Neuron (in vitro differentiated cells): ENCODE results near the gene PSMA5.
"Not testable (repeated sequence)": the region's sequence is repeated elsewhere in the genome, so short reads cannot be mapped to it uniquely, and the experiment has no call there.

Experiments used
- H2AFZ ChIP-seq: one replicate; pipeline ENCODE4 v1.6.1; 2013; ENCODE audit warnings: low read depth, mild to moderate bottlenecking, inconsistent platforms, low read length, moderate library complexity
- H3K27me3 ChIP-seq: one replicate; pipeline ENCODE4 v1.6.1; 2013; ENCODE audit warnings: low read length; ENCODE audit not compliant: insufficient read depth
- H3K36me3 ChIP-seq: one replicate; pipeline ENCODE4 v1.6.1; 2013; ENCODE audit warnings: low read length; ENCODE audit not compliant: insufficient read depth
- H3K4me1 ChIP-seq: one replicate; pipeline ENCODE4 v1.6.1; 2013; ENCODE audit warnings: low read length; ENCODE audit not compliant: insufficient read depth
- H3K4me3 ChIP-seq: 2 replicates; pipeline ENCODE4 v1.5.1; 2013; ENCODE audit warnings: mild to moderate bottlenecking, low read length, moderate library complexity
- H3K9me3 ChIP-seq: one replicate; pipeline ENCODE4 v1.6.1; 2013; ENCODE audit warnings: low read length

Gene PSMA5

DNA sequence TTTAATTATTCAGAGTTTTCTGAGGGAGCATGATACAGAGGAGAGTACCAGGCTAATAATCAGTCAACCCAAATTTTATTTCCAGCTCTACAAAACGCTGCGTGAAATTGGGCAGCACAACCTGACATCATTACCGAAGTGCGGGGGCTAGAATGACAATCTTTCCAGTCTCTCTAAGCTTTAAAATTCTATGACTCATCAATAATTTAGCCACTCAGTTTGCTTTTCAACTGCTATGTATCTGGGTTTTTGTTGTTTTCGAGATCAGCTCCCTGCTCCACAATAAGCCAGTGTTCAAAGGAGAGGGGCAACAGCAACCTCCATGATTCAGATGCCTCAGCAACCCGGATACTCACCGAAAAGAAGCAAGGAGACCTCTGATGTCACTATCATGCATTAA is 42.4 kb downstream of the PSMA5 start:
- H3K4me3 ChIP-seq: no peak overlapping the region
- H3K4me1 ChIP-seq: peaks cover 16% of the 10 kb centered on the region
- peaks cover 2% of the 10 kb centered on the region for H3K9me3 ChIP-seq
- no peak overlapping the region for H2AFZ ChIP-seq
- H3K27me3 ChIP-seq: no peaks in the 10 kb centered on the region
- peaks cover 4% of the 10 kb centered on the region for H3K36me3 ChIP-seq

DNA sequence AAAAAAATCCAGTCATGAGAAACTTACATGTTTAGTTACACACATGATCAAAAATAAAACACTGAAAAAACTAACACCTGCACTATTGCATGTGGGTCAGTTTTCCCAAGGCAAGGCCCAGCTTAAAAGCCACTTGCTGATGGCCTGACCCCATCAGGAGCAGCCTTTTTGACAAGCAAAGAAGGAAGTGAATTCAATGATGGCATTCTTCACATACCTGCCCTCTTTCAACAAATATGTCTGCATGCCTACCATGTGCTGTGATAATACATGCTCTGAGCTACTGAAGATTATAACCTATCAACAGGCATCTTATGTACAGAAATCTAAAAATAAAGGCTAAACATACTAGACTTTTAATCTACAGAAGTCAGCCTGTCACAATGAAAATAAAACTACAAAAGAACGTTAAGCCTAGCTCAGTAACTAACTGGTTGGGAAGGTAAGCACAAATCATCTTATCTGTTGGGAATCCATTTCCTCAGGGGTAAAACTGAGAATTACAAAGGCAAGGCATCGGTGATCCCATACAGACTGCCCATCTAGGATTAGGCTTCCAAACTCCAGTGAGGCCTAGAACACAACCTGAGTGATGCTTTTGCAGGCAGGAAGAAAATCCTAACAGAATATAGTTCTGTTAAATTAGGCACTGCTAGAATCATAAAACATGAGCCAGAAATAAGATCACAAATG is 43.0 kb downstream of the PSMA5 start:
- no peaks in the 10 kb centered on the region for H3K27me3 ChIP-seq
- no peak overlapping the region for H3K4me3 ChIP-seq
- no peak overlapping the region for H2AFZ ChIP-seq
- peaks cover 2% of the 10 kb centered on the region for H3K9me3 ChIP-seq
- H3K4me1 ChIP-seq: peaks cover 16% of the 10 kb centered on the region
- H3K36me3 ChIP-seq: peaks cover 4% of the 10 kb centered on the region

DNA sequence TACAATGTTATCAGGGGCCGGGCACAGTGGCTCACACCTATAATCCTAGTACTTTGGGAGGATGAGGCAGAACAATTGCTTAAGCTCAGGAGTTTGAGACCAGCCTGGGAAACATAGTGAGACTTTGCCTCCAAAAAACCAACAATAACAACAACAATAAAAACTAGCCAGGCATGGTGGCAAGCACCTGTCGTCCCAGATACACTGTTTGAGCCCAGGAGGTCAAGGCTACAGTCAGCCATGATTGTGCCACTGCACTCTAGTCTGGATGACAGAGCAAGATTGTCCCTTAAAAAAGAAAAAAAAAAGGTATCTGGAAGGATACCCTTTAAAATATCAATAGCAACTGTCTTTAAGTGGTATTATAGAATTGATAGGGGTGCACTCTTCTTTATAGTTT is 44.7 kb downstream of the PSMA5 start:
- no peaks in the 10 kb centered on the region for H3K27me3 ChIP-seq
- peaks cover 4% of the 10 kb centered on the region for H3K36me3 ChIP-seq
- H3K4me3 ChIP-seq: no peak overlapping the region
- peaks cover 2% of the 10 kb centered on the region for H3K9me3 ChIP-seq
- no peak overlapping the region for H2AFZ ChIP-seq
- H3K4me1 ChIP-seq: peaks cover 16% of the 10 kb centered on the region

DNA sequence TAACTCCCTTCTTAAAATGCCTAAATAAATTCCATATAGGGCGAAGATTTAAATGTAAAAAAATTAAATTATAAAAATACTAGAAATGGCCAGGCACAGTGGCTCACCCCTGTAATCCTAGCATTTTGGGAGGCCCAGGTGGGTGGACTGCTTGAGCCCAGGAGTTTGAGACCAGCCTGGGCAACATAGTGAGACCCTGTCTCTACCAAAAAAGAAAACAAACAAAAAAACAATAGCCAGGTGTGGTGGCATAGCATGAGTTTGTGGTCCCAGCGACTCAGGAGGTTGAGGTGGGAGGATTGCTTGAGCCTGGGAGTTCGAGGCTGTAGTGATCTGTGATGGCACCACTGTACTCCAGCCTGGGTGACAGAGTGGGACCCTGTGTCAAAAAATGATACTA is 46.3 kb downstream of the PSMA5 start:
- H2AFZ ChIP-seq: no peak overlapping the region
- H3K36me3 ChIP-seq: peaks cover 8% of the 10 kb centered on the region
- no peak overlapping the region for H3K4me3 ChIP-seq
- no peaks in the 10 kb centered on the region for H3K27me3 ChIP-seq
- H3K9me3 ChIP-seq: peaks cover 4% of the 10 kb centered on the region
- peaks cover 16% of the 10 kb centered on the region for H3K4me1 ChIP-seq

DNA sequence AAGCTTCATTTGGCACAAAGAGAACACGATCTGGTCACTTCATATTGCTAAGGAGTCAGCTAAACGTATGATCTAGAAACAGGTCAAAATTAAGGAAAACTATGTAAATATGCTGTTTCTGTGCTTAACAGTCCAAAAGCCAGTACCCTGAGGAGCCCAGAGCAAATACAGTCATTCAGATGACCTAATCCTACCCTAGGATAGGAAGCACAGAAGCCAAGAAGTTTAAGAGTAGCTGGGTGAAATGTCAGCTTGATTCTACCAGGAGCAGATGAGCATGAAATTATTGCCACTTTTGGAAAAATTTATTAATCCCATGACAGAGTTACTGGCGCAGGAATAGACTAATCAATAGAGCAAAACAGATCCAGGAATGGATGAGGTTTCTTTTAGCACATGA is 46.8 kb downstream of the PSMA5 start:
- no peak overlapping the region for H2AFZ ChIP-seq

DNA sequence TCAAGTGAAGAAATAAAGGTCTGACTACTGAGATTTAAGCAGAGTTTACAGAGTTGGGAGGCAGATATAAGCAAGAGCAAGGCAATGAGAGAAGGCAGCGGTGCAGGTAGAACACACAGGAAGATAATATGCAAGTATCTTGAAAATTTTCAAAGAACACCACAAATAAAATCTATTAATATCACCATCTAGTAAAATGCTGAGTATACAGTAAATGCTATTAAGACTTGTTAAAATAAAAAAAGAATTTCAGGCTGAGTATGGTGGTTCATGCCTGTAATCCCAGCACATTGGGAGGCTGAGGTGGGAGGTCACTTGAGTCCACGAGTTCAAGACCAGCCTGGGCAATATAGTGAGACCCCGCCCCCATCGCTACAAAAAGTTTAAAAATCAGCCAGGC is 48.5 kb downstream of the PSMA5 start:
- Histone ChIP-seq H3K4me3 (no peak overlapping the region), H3K9me3 (peaks cover 5% of the 10 kb centered on the region), H3K36me3 (peaks cover 8% of the 10 kb centered on the region), H3K4me1 (peaks cover 4% of the 10 kb centered on the region), H2AFZ (no peak overlapping the region), H3K27me3 (no peaks in the 10 kb centered on the region)

More for the DNA sequence above, 46.8 kb downstream of the PSMA5 start:
- Histone ChIP-seq H3K4me3 (no peak overlapping the region), H3K9me3 (peaks cover 5% of the 10 kb centered on the region), H3K4me1 (peaks cover 16% of the 10 kb centered on the region), H3K27me3 (no peaks in the 10 kb centered on the region), H3K36me3 (peaks cover 8% of the 10 kb centered on the region)

DNA sequence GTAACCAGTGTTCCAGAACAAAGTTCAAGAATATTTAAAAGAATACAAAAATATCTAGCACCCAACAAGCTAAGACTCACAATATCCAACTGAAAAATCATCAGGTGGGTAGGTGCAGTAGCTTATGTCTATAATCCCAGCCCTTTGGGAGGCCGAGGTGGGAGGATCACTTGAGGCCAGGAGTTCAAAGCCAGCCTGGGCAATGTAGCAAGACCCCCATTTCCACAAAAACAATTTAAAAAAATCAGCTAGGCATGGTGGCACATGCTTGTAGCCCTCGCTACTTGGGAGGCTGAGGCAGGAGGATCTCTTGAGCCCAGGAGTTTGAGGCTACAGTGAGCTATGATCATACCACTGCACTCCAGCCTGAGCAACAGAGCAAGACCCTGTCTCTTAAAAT is 52.6 kb downstream of the PSMA5 start:
- not testable (repeated sequence) for H2AFZ ChIP-seq, H3K9me3 ChIP-seq, H3K4me1 ChIP-seq, H3K4me3 ChIP-seq, H3K27me3 ChIP-seq, H3K36me3 ChIP-seq

DNA sequence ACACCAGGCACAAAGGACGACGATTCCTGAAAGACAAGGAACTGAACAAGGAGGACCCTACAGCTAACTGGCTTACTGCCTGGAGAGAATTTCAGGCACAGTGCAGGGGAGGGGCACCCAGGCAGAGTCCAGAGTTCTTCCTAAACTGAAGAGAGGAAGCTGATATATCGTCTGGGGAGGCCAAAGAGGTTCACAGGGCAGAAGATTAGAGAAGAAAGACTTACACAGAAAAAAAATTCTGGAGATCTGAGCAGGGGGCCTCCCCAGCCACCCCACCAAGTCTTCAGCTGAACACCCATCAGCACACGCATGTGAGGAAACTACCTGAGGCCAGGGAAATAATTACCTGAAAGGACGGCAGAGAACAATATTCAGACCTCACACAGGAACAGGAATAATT is 53.1 kb downstream of the PSMA5 start:
- Histone ChIP-seq H3K4me3 (no peak overlapping the region), H3K9me3 (peaks cover 5% of the 10 kb centered on the region), H3K4me1 (no peaks in the 10 kb centered on the region), H2AFZ (no peak overlapping the region), H3K27me3 (no peaks in the 10 kb centered on the region), H3K36me3 (peaks cover 11% of the 10 kb centered on the region)

DNA sequence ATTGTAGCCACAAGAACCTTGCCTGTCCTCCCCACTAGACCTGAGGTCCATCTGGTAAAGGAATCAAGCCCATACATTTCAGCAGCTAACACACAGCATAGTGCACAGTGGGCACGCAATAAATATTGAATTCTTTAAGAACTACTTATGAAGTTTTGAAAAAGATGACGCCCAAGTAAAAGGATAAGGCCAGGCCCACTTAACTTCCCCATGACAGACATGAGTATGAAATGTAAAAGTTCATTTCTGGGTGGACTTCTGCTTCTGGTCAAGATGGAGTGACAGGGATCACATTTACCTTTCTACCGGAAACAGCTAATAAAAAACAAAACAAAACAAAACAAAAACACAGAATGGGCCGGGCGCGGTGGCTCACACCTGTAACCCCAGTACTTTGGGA is 54.0 kb downstream of the PSMA5 start:
- peaks cover 5% of the 10 kb centered on the region for H3K9me3 ChIP-seq
- no peak overlapping the region for H3K4me3 ChIP-seq
- no peaks in the 10 kb centered on the region for H3K4me1 ChIP-seq
- peaks cover 19% of the 10 kb centered on the region for H3K36me3 ChIP-seq
- no peaks in the 10 kb centered on the region for H3K27me3 ChIP-seq
- H2AFZ ChIP-seq: no peak overlapping the region

DNA sequence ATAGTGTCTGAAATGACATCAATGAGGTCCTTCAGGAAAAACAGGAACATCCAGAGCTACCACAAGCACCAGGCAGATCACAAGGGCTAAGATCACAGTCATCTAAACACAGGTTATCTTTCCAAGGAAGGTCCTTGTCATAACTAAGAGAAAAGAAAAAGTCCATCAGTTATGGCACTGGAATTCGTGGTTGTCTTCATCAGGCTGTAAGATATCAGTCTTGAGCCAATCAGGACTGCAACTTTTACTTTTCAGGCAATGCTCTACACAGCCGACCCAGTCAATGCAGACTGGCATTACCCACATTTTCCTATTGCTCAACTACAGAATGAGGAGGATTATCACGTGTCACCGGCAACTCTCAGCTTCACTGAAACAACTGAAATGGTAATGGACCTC is 54.9 kb downstream of the PSMA5 start:
- Histone ChIP-seq H3K4me1 (no peaks in the 10 kb centered on the region), H2AFZ (no peak overlapping the region), H3K9me3 (peaks cover 5% of the 10 kb centered on the region), H3K4me3 (no peak overlapping the region), H3K27me3 (no peaks in the 10 kb centered on the region), H3K36me3 (peaks cover 26% of the 10 kb centered on the region)

DNA sequence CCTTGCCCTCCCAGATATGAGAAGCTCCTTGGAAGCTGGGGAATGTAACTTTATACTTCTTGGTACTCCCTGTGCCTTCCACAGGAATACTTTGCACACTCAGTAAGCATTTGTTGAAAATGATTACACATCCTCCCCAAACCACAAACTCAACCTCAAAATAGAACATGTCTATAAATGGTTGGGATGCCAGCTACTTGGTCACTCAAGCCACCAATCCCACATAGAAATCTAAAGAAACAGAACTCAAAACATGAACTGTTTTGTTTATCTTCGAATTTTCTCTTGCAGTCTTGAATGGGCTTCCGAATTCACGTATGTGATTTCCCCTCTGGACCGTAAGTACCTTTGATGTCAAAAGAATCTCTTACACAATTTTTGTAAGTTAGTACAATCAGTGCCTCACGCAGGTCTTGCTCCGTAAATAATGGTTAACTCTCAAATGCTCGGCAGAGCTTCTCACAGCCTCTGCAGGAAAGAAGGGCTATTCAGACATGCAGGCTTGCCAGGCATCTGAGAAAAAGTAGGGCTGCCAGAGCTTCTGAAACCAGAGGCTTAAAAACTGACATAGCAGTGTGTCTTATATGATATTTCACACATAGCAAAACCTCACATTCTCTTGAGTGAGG is 55.4 kb downstream of the PSMA5 start:
- Histone ChIP-seq H3K4me3 (no peak overlapping the region), H3K36me3 (peaks cover 30% of the 10 kb centered on the region), H3K4me1 (no peaks in the 10 kb centered on the region), H2AFZ (no peak overlapping the region), H3K27me3 (no peaks in the 10 kb centered on the region), H3K9me3 (peaks cover 5% of the 10 kb centered on the region)

DNA sequence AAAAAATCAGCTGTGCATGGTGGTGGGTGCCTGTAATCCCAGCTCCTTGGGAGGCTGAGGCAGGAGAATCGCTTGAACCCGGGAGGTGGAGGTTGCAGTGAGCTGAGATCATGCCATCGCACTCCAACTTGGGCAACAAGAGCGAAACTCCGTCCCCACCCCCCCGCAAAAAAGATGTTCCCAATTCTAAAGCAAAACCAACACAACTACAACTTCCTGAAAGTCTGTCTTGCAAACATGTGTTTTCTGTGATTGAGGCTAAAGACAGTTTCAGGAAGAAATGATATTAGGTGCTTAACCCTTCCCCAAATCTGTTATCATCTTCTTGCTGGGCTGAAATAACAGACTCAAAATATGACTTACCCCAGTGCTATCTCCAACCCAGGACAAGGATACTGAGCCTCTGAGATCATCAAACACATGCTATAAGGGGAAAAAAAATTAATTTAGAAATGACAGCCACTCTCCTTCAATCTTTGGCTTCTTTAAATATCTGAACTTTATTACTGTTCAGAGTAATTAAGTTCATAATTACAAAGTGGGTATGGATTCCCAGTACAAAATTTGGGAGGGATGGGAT is 57.0 kb downstream of the PSMA5 start:
- Histone ChIP-seq H3K36me3 (peaks cover 44% of the 10 kb centered on the region), H3K4me1 (no peaks in the 10 kb centered on the region), H3K27me3 (no peaks in the 10 kb centered on the region), H3K9me3 (no peaks in the 10 kb centered on the region), H2AFZ (no peak overlapping the region), H3K4me3 (no peak overlapping the region)

DNA sequence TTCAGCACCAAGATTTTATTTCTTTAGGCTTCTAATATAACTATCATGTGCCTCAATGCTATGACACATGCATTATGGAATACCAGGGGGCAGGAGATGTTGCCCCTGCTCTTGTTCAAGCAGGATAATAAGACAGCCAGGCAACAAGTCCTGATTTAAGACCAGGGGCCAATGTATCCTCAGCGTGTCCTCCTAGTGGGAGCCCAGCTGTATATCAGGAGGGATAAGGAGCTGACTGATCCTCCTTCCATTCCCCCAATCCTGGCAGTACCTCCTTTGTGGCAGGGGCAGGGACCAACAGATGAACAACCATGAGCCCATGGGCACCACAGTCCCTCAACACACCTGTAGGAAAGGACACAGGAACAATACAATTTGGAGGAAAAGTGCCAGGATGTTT is 57.8 kb downstream of the PSMA5 start:
- Histone ChIP-seq H3K9me3 (no peaks in the 10 kb centered on the region), H3K4me3 (no peak overlapping the region), H3K27me3 (no peaks in the 10 kb centered on the region), H3K36me3 (peaks cover 51% of the 10 kb centered on the region), H2AFZ (no peak overlapping the region), H3K4me1 (no peaks in the 10 kb centered on the region)
